GM12878 (cell line): ENCODE measurements around the gene ITGA11. TPM values are rescaled to one million over a fixed set of nuclear protein-coding genes. Genes with fewer than 3 reads are reported as not detected.

Source experiments
- ATAC-seq: fragments of 200-7000 bp; cut with Tn5 transposase; 3 replicates; pipeline ENCODE4 v1.9.1; 2020; ENCODE audit warnings: mild to moderate bottlenecking, moderate library complexity
- BruUV-seq: library from RNA; stranded (reverse); fragments of 400-500 nt; replicated peaks from 2 replicates; lab custom pipeline; 2021; lab: Mats Ljungman, UMichigan
- CTCF ChIA-PET: fragments of 300-600 bp; sonication (Branson Sonifier 250); formaldehyde crosslinking; extraction: SDS; loops from one replicate; lab custom pipeline; 2021; ENCODE audit warnings: inconsistent platforms; lab: Yijun Ruan, JAX
- POLR2A ChIA-PET: fragments of 350-600 bp; formaldehyde crosslinking; extraction: SDS; loops from one replicate; lab custom pipeline; 2021; ENCODE audit warnings: inconsistent platforms; lab: Charles Lee
- RAD21 ChIA-PET: fragments of 300-600 bp; sonication (Branson Sonifier 250); formaldehyde crosslinking; loops from one replicate; lab custom pipeline; 2023; ENCODE audit warnings: antibody characterized with exemption; ENCODE audit not compliant: unreplicated experiment; lab: Charles Lee
- SMC1A ChIA-PET: fragments of 300-600 bp; sonication (Branson Sonifier 250); formaldehyde crosslinking; loops from one replicate; lab custom pipeline; 2023; ENCODE audit not compliant: unreplicated experiment, uncharacterized antibody; lab: Charles Lee
- DNase-seq: peaks from one replicate; pipeline ENCODE4 v3.0.0-alpha.2; 2011; ENCODE audit warnings: low read depth, low spot score
- FAIRE-seq: peaks from 3 replicates; lab custom pipeline; 2011; peaks lifted over from hg19 to GRCh38; lab: Jason Lieb, UNC
- H2AFZ ChIP-seq: 2 replicates; pipeline ENCODE4 v1.6.0; 2011; ENCODE audit warnings: low read depth, low read length, control low read depth; ENCODE audit not compliant: control insufficient read depth
- H3K27ac ChIP-seq: 2 replicates; pipeline ENCODE4 v1.5.1; 2011; ENCODE audit warnings: control low read depth; ENCODE audit not compliant: control insufficient read depth, insufficient read depth
- H3K27me3 ChIP-seq, 2 experiments: replicated peaks in 1 of 2; 2 replicates each; pipeline versions ENCODE4 v1.6.0 to v1.6.1; 2011; ENCODE audit warnings: low read length in 1 of 2; ENCODE audit not compliant: control insufficient read depth in 2 of 2, insufficient read depth in 2 of 2
- H3K36me3 ChIP-seq, 2 experiments: 2 replicates each; pipeline ENCODE4 v1.5.1; 2011; ENCODE audit warnings: low read length in 1 of 2; ENCODE audit not compliant: control insufficient read depth in 2 of 2, insufficient read depth in 2 of 2
- H3K4me1 ChIP-seq: 2 replicates; pipeline ENCODE4 v1.6.1; 2011; ENCODE audit warnings: mild to moderate bottlenecking, low read length, moderate library complexity, mixed read lengths; ENCODE audit not compliant: control insufficient read depth, insufficient read depth
- H3K4me2 ChIP-seq: 2 replicates; pipeline ENCODE4 v1.6.0; 2011; ENCODE audit warnings: control low read depth; ENCODE audit not compliant: control insufficient read depth, insufficient read depth
- H3K4me3 ChIP-seq: fragments of 200-600 bp; sonication (generic); 2 replicates; pipeline ENCODE4 v1.5.1; 2016
- H3K79me2 ChIP-seq: 2 replicates; pipeline ENCODE4 v1.6.0; 2011; ENCODE audit warnings: low read length; ENCODE audit not compliant: control insufficient read depth, insufficient read depth
- H3K9ac ChIP-seq: 2 replicates; pipeline ENCODE4 v1.8.0; 2011; ENCODE audit warnings: low read length, control low read depth, mixed read lengths; ENCODE audit not compliant: control insufficient read depth, insufficient read depth
- H3K9me3 ChIP-seq: replicated peaks from 3 replicates; pipeline ENCODE4 v1.5.1; 2011; ENCODE audit warnings: mild to moderate bottlenecking, low read length; ENCODE audit not compliant: control insufficient read depth, insufficient read depth
- H4K20me1 ChIP-seq: 2 replicates; pipeline ENCODE4 v1.6.0; 2011; ENCODE audit not compliant: control insufficient read depth, insufficient read depth
- ATF2 ChIP-seq: IDR thresholded peaks from 2 replicates; pipeline ENCODE4 v1.6.1; 2012; ENCODE audit warnings: low read length, inconsistent platforms
- EP300 ChIP-seq, 2 experiments: fragments of 150-350 bp in 1 of 2; IDR thresholded peaks; 2 replicates each; pipeline ENCODE4 v1.6.1; 2011 to 2012; ENCODE audit warnings: low read depth in 2 of 2, low read length in 2 of 2, borderline replicate concordance in 1 of 2, improper control_type of control experiment in 1 of 2, inconsistent platforms in 1 of 2; ENCODE audit not compliant: control insufficient read depth in 1 of 2
- HDAC2 ChIP-seq: fragments of 200-600 bp; sonication (generic); IDR thresholded peaks from 2 replicates; pipeline ENCODE4 v1.6.1; 2017
- POU2F2 ChIP-seq: IDR thresholded peaks from 3 replicates; pipeline ENCODE4 v1.6.1; 2011; ENCODE audit warnings: low read depth, mild to moderate bottlenecking, low read length, borderline replicate concordance
- ZNF274 ChIP-seq: IDR thresholded peaks from one replicate; pipeline ENCODE4 v1.8.0; 2011; ENCODE audit not compliant: insufficient read length, insufficient read depth
- WGBS: methylation state at CpG from one replicate; pipeline ENCODE4 v1.1.6; 2016; ENCODE audit warnings: low lambda C conversion rate; ENCODE audit not compliant: insufficient replicate concordance, insufficient coverage; ENCODE audit errors: missing lambda C conversion rate; 5-methylcytosine and 5-hydroxymethylcytosine counted together
- in situ Hi-C: fragments of 300-500 bp; cut with MboI; formaldehyde crosslinking; loops from 9 replicates; pipeline ENCODE4 v1.14.3; 2018; ENCODE audit warnings: mixed read lengths
- intact Hi-C: fragments of 100-400 bp; cut with micrococcal nuclease; formaldehyde crosslinking; loops from one replicate; pipeline ENCODE4 v1.14.2; 2022; ENCODE audit not compliant: unreplicated experiment
- polyA plus RNA-seq, 11 experiments: library from polyadenylated mRNA; depleted of rRNA in 4 of 11; unstranded in 6 of 11; stranded (reverse) in 5 of 11; fragments of >200 nt; fragmentation: Nextera tagmentation in 4 of 11; fragmentation: Illumina TruSeq in 1 of 11; extraction: Ambion mirVana in 4 of 11; extraction: Trizol in 1 of 11; gene quantifications; 1 replicate in 1 of 11; 2 replicates in 10 of 11; pipeline versions ENCODE4 v1.2.1 to v1.2.3, GENCODE V29; 2011 to 2016; ENCODE audit warnings: inconsistent platforms in 2 of 11, missing spikeins in 2 of 11, low read depth in 1 of 11
- total RNA-seq, 4 experiments: library from RNA; depleted of rRNA in 3 of 4; stranded (reverse); fragments of >200 nt in 3 of 4; fragmentation: Illumina TruSeq in 1 of 4; extraction: Trizol in 1 of 4; gene quantifications; 2 replicates each; pipeline versions ENCODE4 v1.2.1 to v1.2.3, GENCODE V29; 2013 to 2021

Gene ITGA11
- total and polyA plus RNA-seq, 10 of the 15 experiments (the other 5 are each of a cell fraction or from before 2014, with no cell fraction given) = under 0.01 to 0.36 (median 0.13) TPM; not detected in 1

GRCh38 chr15:68431037-68431791 is 749 bp downstream of the ITGA11 start:
- ChIA-PET POLR2A (no interaction called here), SMC1A (no interaction called here), CTCF (no interaction called here)
- in situ Hi-C loops = no loop called here
- H4K20me1 ChIP-seq = no peaks in the 10 kb centered on the region
- H3K4me1 ChIP-seq = no peaks in the 10 kb centered on the region
- 37% methylated on average over 46 of the region's 69 CpGs for WGBS
- no peaks in the 10 kb centered on the region for H3K36me3 ChIP-seq
- no peaks in the 10 kb centered on the region for H3K9me3 ChIP-seq
- no peak overlapping the region for H3K4me3 ChIP-seq
- no peak overlapping the region for H2AFZ ChIP-seq
- H3K79me2 ChIP-seq = no peaks in the 10 kb centered on the region
- H3K27ac ChIP-seq = no peak overlapping the region
- no peak for DNase-seq
- no peak for FAIRE-seq
- H3K9ac ChIP-seq = no peak overlapping the region
- peak overlapping the region; percentile 17; the same call in 1 of the 2 replicates for H3K4me2 ChIP-seq
- BruUV-seq = no TSS peak
- H3K27me3 ChIP-seq = peaks cover 11 to 18% of the 10 kb centered on the region in 2 experiments
- intact Hi-C loops = no loop called here
- no peak for TF ChIP-seq POU2F2
- TF ChIP-seq EP300 (IDR thresholded peaks at IDR 0.05; ENCODE audit: borderline replicate concordance in 1 of 2, control insufficient read depth in 1 of 2, low read depth in 2 of 2, low read length in 2 of 2) = no peak
- TF ChIP-seq HDAC2 = no peak
- no peak for TF ChIP-seq ATF2
- TF ChIP-seq ZNF274 = no peak
- TF ChIP-seq, all 136 proteins: peak for 0
- ATAC-seq = peak; percentile 23
- RAD21 ChIA-PET = no interaction called here
